Endothelial cell of umbilical vein (primary cell): ENCODE data around the gene LAPTM4A. TPM values are rescaled to one million over a fixed set of nuclear protein-coding genes. Genes with fewer than 3 reads are reported as not detected.
A peak's percentile ranks its signal among the peaks of the same experiment; 100 is the strongest.

Experiments used
- BruUV-seq: library from RNA; stranded (reverse); fragments of 400-500 nt; replicated peaks from 2 replicates; lab custom pipeline; 2021; lab: Mats Ljungman, UMichigan
- CTCF ChIA-PET: fragments of 300-600, 350-600 bp; sonication (Branson Sonifier 250); formaldehyde crosslinking; loops from one replicate; lab custom pipeline; 2021; ENCODE audit warnings: antibody characterized with exemption, inconsistent platforms; lab: Charles Lee
- POLR2A ChIA-PET: fragments of 300-600, 350-600 bp; sonication (Branson Sonifier 250); formaldehyde crosslinking; loops from one replicate; lab custom pipeline; 2021; ENCODE audit warnings: antibody characterized with exemption, inconsistent platforms; lab: Charles Lee
- DNase-seq: peaks from one replicate; pipeline ENCODE4 v3.0.0-alpha.2; 2011; ENCODE audit warnings: low read depth, low spot score
- FAIRE-seq: peaks from 2 replicates; lab custom pipeline; 2011; peaks lifted over from hg19 to GRCh38; lab: Jason Lieb, UNC
- H2AFZ ChIP-seq: 2 replicates; pipeline ENCODE4 v1.6.0; 2012; ENCODE audit warnings: low read depth, low read length, control low read depth, inconsistent platforms
- H3K27ac ChIP-seq: 2 replicates; pipeline ENCODE4 v1.5.1; 2011; ENCODE audit warnings: low read depth, mild to moderate bottlenecking, control low read depth, low read length, moderate library complexity; ENCODE audit not compliant: insufficient read depth
- H3K27me3 ChIP-seq, 2 experiments: 2 replicates each; pipeline versions ENCODE4 v1.6.0 to v1.6.1; 2011; ENCODE audit warnings: low read length in 2 of 2, mixed read lengths in 1 of 2; ENCODE audit not compliant: control insufficient read depth in 2 of 2, insufficient read depth in 2 of 2
- H3K36me3 ChIP-seq, 2 experiments: 2 replicates in 1 of 2; 3 replicates in 1 of 2; pipeline ENCODE4 v1.5.1; 2011; ENCODE audit warnings: low read length in 2 of 2, mild to moderate bottlenecking in 1 of 2, moderate library complexity in 1 of 2; ENCODE audit not compliant: control insufficient read depth in 2 of 2, insufficient read depth in 2 of 2; ENCODE audit errors: extremely low read depth in 1 of 2
- H3K4me1 ChIP-seq: 3 replicates; pipeline ENCODE4 v1.5.1; 2011; ENCODE audit warnings: mild to moderate bottlenecking, low read length; ENCODE audit not compliant: control insufficient read depth, insufficient read depth; ENCODE audit errors: extremely low read depth
- H3K4me2 ChIP-seq: 2 replicates; pipeline ENCODE4 v1.6.1; 2011; ENCODE audit warnings: low read length, control low read depth, mixed read lengths; ENCODE audit not compliant: insufficient read depth
- H3K4me3 ChIP-seq, 3 experiments: fragments of 200-600 bp in 1 of 3; sonication (generic), shearing (Covaris generic) in 1 of 3; replicated peaks in 1 of 3; 2 replicates each; pipeline ENCODE4 v1.5.1; 2011 to 2016; ENCODE audit warnings: control low read depth in 3 of 3, low read length in 3 of 3, mild to moderate bottlenecking in 2 of 3, inconsistent platforms in 1 of 3, low read depth in 1 of 3, moderate library complexity in 1 of 3; ENCODE audit not compliant: insufficient read depth in 1 of 3
- H3K79me2 ChIP-seq: 2 replicates; pipeline ENCODE4 v1.6.0; 2012; ENCODE audit warnings: low read length, inconsistent platforms; ENCODE audit not compliant: control insufficient read depth, insufficient read depth
- H3K9ac ChIP-seq: replicated peaks from 2 replicates; pipeline ENCODE3; 2011; ENCODE audit warnings: low read length, control low read depth; ENCODE audit not compliant: insufficient read depth; ENCODE audit errors: extremely low read depth
- H3K9me1 ChIP-seq: replicated peaks from 3 replicates; pipeline ENCODE4 v1.6.0; 2011; ENCODE audit warnings: mild to moderate bottlenecking, low read length; ENCODE audit not compliant: control insufficient read depth, insufficient read depth; ENCODE audit errors: extremely low read depth
- H3K9me3 ChIP-seq: replicated peaks from 2 replicates; pipeline ENCODE4 v1.5.1; 2012; ENCODE audit warnings: low read length, inconsistent platforms; ENCODE audit not compliant: control insufficient read depth, insufficient read depth
- H4K20me1 ChIP-seq: replicated peaks from 2 replicates; pipeline ENCODE3; 2011; ENCODE audit warnings: mild to moderate bottlenecking, low read length; ENCODE audit not compliant: control insufficient read depth, insufficient read depth; ENCODE audit errors: extremely low read depth
- CTCF ChIP-seq, 2 donors: IDR thresholded peaks; 1 replicate in 1 of 2; 2 replicates in 1 of 2; pipeline ENCODE4 v1.5.1; 2011; ENCODE audit warnings: low read length in 2 of 2, mild to moderate bottlenecking in 2 of 2, moderate library complexity in 2 of 2, control low read depth in 1 of 2, inconsistent platforms in 1 of 2, low read depth in 1 of 2; ENCODE audit not compliant: insufficient read depth in 1 of 2; ENCODE audit errors: extremely low read depth in 1 of 2
- EZH2 ChIP-seq: IDR thresholded peaks from 2 replicates; pipeline ENCODE4 v1.6.1; 2012; ENCODE audit warnings: borderline replicate concordance, low read depth, mild to moderate bottlenecking, moderate library complexity, low read length, inconsistent platforms; ENCODE audit not compliant: severe bottlenecking
- FOS ChIP-seq: IDR thresholded peaks from 2 replicates; pipeline ENCODE4 v1.6.1; 2011; ENCODE audit warnings: mild to moderate bottlenecking, low read length, moderate library complexity, borderline replicate concordance; ENCODE audit not compliant: insufficient read depth
- GATA2 ChIP-seq: IDR thresholded peaks from 2 replicates; pipeline ENCODE4 v1.7.0; 2011; ENCODE audit warnings: low read depth, mild to moderate bottlenecking, moderate library complexity, mixed read lengths, low read length; ENCODE audit not compliant: insufficient read length, insufficient read depth
- JUN ChIP-seq: IDR thresholded peaks from 2 replicates; pipeline ENCODE4 v1.6.1; 2011; ENCODE audit warnings: borderline replicate concordance, low read depth; ENCODE audit not compliant: insufficient read length, insufficient read depth
- MAX ChIP-seq: IDR thresholded peaks from 2 replicates; pipeline ENCODE4 v1.6.1; 2011; ENCODE audit not compliant: insufficient read depth, insufficient read length
- MYC ChIP-seq: IDR thresholded peaks from one replicate; pipeline ENCODE4 v1.6.1; 2011; ENCODE audit warnings: mild to moderate bottlenecking, low read depth, low read length
- POLR2A ChIP-seq: IDR thresholded peaks from 2 replicates; pipeline ENCODE4 v1.6.1; 2012; ENCODE audit warnings: low read depth, mild to moderate bottlenecking, control low read depth, low read length
- POLR2AphosphoS5 ChIP-seq: IDR thresholded peaks from 2 replicates; pipeline ENCODE4 v1.6.1; 2012; ENCODE audit warnings: low read depth, mild to moderate bottlenecking, control low read depth, low read length, moderate library complexity; ENCODE audit not compliant: insufficient read depth
- dilution Hi-C: fragments of 300-500 bp; cut with MboI; formaldehyde crosslinking; loops from one replicate; pipeline ENCODE4 v1.15.0; 2019; ENCODE audit warnings: low sequenced_read_pairs; ENCODE audit not compliant: extremely low pct_ligation_motif_present
- intact Hi-C: fragments of 100-400 bp; cut with micrococcal nuclease; formaldehyde crosslinking; loops from one replicate; pipeline ENCODE4 v1.10.0; 2022
- polyA plus RNA-seq, 4 experiments: library from polyadenylated mRNA; depleted of rRNA in 3 of 4; stranded (reverse) in 3 of 4; unstranded in 1 of 4; fragments of >200 nt; gene quantifications; 2 replicates each; pipeline versions ENCODE4 v1.2.1 to v1.2.3, GENCODE V29; 2011 to 2012; ENCODE audit warnings: missing spikeins in 1 of 4
- total RNA-seq: library from RNA; stranded (reverse); gene quantifications from 2 replicates; pipeline ENCODE4 v1.2.3, GENCODE V29; 2021

LAPTM4A gene
- total and polyA plus RNA-seq, 2 donors (not counting 3 experiments of a cell fraction or from before 2014, with no cell fraction given): 155 to 427 TPM

- Histone ChIP-seq H3K36me3 (peaks cover 7 to 12% of the 10 kb centered on the region in 2 experiments), H3K9me3 (no peaks in the 10 kb centered on the region), H3K4me2 (peak overlapping the region; percentile 54), H3K27me3 (no peaks in the 10 kb centered on the region), H4K20me1 (peaks cover 2% of the 10 kb centered on the region), H3K9me1 (no peaks in the 10 kb centered on the region), H3K79me2 (peaks cover 40% of the 10 kb centered on the region), H3K9ac (no peak overlapping the region), H3K4me1 (peaks cover 63% of the 10 kb centered on the region), H3K4me3 (no peak overlapping the region), H3K27ac (no peak overlapping the region), H2AFZ (no peak overlapping the region)
- ChIA-PET CTCF (interaction anchor here (0.7 to 5.9 kb wide), 11 partner anchors 10 to 188 kb away, joined by 3 to 65 read pairs (median 4); partner anchors contain the start of gene LAPTM4A), POLR2A (interaction anchor here (0.7 to 1.3 kb wide), 4 partner anchors 10 to 63 kb away, joined by 3 to 6 read pairs (median 4); no protein-coding TSS in a partner anchor)
- FAIRE-seq: no peak
- DNase-seq: no peak
- no TSS peak for BruUV-seq
- intact Hi-C loops (loop anchor here (1.0 kb wide), 1 partner anchor 10 kb away; no protein-coding TSS in a partner anchor), dilution Hi-C loops (no loop called here)
- TF ChIP-seq GATA2: no peak
- TF ChIP-seq POLR2A: no peak
- TF ChIP-seq EZH2: no peak
- TF ChIP-seq FOS: no peak
- no peak for TF ChIP-seq MYC
- TF ChIP-seq POLR2AphosphoS5: no peak
- no peak for TF ChIP-seq JUN
- TF ChIP-seq MAX: no peak
- no peak for TF ChIP-seq CTCF (IDR thresholded peaks at IDR 0.05; ENCODE audit: extremely low read depth in 1 of 2, insufficient read depth in 1 of 2, low read depth in 1 of 2, low read length in 2 of 2)
Measured at GRCh38 chr2:20037660-20038059, 13.8 kb downstream of the LAPTM4A start.
